GM19025 (cell line): ENCODE results near the gene DUSP23.

ENCODE experiments used
- ATAC-seq: cut with Tn5 transposase; IDR thresholded peaks from one replicate; pipeline ENCODE4 v1.9.1; 2021; ENCODE audit warnings: mild to moderate bottlenecking, low read depth, moderate library complexity; ENCODE audit not compliant: unreplicated experiment

DUSP23 gene

DNA sequence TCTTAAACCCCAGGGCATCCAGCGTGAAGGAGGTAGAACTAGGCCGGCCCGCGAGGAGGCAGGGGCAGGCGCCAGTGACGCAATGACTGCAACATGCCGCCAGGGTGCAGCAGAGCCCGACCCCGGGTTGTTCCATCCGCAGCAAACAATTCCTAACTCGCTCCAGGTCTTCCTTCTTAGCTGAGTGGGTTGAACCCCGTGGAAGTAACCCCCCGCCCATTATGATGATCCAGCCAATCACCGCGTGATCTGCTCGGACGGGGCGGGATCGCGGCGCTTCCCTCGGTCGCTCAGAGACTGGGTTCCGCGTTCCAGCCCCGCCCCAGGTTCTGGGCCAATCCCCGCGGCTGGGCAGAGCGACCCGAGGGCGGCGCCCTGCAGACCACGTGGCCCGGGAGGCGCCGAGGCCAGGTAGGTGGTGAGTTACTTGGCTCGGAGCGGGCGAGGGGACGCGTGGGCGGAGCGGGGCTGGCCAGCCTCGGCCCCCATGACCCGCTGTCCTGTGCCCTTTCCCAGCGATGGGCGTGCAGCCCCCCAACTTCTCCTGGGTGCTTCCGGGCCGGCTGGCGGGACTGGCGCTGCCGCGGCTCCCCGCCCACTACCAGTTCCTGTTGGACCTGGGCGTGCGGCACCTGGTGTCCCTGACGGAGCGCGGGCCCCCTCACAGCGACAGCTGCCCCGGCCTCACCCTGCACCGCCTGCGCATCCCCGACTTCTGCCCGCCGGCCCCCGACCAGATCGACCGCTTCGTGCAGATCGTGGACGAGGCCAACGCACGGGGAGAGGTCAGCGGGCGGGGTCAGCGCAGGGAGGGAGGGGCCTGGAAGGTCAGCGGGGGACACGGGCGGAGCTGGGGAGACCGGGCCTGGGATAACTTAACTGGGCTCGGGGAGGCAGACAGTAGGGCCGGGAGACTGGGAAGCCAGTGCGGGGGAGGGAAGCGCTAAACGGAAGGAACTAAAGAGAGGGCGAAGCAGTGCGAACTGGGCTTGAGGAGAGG is at the start of gene DUSP23:
Gene DUSP23 (plus strand): TSS at position 380 of the 1,000 bp plus-strand sequence. CDS start 139 bp downstream, at position 519.
- ATAC-seq, result peak; percentile 99

DNA sequence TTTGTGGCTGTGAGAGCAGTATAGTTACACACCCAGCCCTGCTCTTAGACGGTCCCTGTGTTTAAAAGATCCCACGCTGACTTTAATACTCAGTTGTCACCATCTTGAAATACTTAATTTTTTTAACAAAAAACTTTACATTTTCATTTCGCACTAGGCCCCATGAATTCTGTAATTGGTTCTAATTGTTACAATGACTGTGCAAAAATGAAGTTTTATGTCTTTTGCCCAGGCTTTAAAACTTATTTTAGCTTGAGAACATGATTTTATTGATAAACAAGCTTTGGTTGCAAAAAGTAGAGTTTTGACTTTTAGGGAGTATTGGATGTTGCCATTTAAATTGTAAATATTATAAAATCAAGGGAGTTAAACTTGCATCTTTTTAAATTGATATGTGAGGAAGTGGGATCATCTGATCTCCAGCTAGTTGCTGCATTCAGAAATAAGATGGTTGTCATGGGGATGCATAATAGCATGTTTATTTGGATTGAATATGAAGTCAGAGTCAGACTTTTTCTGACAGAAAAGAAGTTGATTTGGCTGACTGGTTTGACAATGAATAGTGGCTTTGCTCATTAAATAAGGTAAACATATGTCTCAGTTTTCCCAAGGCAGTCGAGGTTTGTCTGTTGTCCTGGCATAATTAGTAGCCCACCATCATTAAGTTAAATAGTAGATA is 43.4 kb upstream of the DUSP23 start:
- no peak for ATAC-seq

DNA sequence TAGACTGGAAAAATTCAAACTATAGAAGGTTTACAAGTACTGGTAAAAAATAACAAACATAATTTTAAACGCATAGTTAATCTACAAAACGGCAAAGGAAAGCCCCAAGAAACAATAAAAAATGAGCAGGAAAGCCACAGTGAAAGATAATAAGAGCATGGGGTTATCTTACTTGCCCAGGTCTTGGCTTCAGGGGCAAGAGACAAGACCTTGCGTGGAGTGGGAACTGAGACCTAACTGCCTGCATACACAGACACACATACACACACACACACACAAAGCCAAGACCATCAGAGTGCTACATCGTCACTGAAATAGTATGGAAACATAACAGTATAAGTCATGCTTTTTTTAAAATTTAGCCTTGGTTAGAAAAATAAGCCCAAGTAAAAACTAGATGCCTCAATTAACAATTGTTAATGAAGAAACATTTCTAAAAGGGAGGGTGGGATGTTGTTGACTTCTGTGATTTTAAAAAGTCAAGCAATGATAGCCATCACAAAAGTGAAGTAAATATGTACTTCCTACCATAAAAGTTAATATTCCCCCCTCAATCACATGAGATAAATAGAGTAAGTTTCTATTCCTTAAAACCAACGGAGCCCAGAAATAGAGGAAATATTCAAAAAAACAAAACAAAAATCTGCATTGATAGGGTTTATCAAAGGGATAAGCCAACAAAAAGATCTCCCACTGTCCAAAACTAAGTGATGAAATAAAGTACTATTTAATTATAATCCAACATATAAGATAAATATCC is 36.9 kb upstream of the DUSP23 start:
- ATAC-seq, result no peak

DNA sequence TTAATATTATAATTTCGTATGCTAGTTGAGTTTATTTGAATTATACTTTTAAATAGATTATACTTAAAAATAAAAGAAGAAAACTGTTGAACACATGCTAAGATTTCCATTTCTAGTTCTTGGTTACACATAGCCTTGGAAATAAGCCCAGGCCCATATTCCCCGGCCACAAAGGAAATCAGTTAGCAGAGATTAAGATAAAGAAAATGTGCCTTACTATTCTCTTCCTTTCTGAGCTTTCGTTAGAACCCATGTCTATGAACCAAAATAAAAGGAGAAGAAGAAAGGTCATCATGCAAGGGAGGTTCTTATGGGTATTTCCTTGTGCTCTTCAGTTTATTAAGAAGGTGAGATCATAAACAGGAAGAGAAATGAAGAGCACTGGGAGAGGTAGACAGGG is 34.1 kb upstream of the DUSP23 start:
- ATAC-seq, result no peak

DNA sequence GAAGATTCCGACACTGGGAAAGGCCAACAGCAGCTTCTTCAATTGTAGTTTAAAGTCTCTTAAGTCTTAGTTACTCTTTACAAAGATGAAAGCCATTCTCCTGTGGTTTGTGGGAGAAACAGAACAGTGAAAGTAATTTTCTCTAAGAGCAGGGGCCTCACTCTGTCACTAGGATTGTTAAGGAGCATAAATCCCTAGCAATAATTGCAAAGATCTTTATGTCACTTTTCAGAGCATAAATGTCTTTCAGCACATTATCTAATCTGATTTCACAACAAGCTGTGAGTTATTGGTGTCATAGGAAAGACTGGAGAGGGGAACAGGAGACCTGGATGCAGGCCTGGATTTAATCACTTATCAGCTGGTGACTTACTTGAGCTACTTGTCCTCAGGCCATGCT is 32.4 kb upstream of the DUSP23 start:
- no peak for ATAC-seq

DNA sequence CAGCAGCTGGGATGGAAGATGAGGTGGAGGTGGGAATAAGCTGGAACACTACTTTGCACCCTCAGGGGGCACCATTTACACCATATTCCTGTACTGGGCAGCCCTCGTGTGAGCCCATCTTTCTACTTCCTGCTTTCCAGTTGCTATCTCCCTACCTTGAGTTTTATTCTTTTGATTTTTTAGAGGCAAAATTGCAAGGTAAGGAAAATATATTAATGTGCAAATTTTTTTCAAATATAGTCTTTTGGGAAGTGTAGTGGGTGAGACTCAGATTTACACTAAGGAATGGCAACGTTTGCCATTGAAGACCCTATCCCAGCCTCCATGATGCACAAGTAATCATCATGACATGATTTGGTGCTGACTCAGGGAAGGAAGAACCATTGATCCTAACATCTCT is 31.1 kb upstream of the DUSP23 start:
- ATAC-seq, result no peak

DNA sequence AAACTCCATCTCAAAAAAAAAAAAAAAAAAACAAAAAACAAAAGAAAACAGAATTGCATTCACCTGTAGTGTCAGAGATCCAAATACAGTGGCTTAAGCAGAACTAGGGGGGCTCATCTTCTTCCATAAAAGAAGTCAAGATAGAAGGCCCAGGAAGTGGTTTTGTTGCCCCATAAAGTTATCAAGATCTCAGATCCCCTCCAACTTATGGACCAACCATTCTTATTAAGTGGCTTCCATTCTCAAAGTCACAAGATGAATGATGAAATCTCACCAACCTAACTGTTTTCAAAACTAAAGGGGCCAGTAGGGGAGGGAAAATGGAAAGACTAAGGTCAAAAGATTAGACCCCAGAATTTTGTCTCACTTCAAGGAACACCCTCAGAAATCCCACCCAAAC is 30.1 kb upstream of the DUSP23 start:
- ATAC-seq, result no peak

DNA sequence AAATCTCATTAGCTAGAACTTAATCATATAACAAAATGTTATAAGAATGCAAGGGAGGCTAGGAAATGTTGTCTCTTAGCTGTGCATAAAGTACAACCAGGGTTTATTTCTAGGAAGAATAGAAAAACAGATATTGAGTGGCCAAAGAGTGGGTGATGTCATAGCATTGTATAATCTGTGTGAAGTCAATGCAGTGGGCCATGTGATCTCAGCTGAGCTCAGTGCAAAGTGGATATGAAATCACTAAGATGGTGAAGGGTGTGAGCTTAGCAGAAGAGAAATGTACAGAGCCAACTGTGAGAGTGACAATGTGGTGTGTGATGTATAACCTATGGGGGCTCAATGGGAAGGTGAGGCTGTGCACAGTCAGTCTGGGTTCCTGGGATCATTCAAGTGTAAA is 29.7 kb upstream of the DUSP23 start:
- ATAC-seq, result no peak

DNA sequence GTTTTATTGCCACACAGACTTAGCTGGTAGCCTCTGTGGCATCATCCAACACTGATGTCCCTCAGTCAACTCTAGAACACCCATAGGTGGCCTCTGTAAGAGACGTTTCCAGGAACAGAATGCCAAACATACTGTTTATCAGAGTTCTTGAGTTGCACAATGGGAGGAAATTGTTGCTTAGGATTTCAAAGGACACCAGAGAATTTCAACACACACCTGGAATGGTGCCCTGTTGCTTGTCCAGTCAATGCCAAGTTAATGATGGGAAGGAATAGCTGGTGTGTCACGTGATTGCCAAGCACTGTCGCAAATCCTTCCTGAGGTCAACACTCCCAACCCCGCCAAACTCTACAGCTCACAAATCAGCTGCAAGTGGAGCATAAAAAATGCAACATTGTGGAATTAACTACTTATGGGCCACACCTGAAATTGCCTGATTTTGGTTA is 28.6 kb upstream of the DUSP23 start:
- no peak for ATAC-seq

DNA sequence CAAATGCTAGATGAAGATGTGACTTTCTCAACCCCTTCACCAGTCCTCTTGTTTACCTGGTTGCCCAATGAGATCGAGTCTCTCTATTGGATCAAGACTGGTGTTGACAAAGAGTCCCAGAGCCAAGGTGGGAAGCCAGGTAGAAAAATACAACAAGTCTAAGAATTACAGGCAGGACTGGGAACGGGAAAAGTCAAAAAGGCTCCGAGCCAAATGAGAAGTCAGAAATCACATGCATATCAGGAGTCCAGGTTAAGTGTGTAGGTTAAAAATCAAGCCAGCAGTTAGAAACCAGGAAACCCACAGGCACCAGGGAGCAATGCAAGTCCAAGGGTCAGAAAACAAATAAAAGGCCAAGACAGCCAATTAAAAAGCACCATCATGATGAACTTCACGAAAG is 27.4 kb upstream of the DUSP23 start:
- no peak for ATAC-seq

DNA sequence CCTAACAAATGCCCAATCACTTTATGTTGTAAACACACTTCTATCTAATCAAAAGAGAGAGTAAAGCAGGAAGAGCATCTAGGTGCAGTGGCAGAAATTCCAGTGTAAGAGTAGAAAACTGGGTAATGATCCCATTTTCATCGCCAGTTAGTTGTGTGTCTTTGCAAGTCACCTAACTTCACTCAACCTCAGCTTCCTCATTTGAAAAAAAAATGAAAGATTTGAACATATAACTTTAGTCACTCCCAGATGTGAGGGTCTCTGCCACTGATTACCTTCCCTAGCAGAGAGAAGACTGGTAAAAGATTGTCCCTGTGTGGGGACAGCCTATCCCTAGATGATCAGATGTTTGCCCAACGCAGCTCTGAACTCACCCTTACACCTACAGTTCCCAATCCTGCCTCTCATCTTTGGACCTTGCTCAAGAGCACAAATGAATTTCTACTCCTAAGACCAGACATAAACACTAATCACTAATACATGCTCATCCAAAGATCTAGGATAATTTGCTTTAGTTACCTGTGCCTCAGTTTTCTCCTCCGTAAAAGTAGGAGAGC is 25.2 kb upstream of the DUSP23 start:
- no peak for ATAC-seq

DNA sequence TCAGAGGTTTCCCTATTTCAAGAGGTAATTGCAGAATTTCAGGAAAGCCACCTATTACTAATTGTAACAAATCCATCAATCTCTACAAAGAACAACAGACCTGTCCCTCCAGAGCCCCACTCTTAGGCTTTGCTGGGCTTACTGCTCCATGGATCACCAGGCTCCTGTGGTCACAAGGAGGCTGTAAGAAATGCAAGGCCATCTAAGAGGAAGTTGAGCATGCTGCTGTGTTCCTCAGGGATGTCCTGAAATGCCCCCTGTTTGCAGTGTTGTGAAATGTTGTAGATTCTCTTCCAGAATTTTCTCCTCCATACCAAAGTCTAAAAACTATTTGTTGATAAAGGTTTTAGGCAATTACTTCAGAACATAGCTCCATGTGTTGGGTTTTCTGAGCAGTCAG is 24.4 kb upstream of the DUSP23 start:
- no peak for ATAC-seq

DNA sequence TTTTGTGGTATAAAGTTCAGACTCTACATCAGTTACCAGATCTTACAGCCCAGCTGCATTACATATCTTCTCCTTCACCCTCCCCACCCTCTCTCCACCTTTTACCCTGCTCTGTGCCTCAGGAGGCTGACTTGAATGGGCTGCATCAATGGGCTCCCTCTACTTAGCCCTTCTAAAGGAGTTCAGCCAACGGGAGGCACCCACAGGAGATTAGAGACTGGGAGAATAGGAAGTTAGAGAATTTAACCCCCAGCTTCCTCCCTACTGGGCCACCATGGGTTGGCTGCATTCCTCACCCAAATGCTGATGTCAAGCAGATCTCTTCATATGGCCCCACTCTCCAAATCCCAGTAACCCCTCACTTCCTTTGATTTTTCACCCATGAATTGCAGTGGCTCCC is 17.1 kb upstream of the DUSP23 start:
- ATAC-seq, result no peak

DNA sequence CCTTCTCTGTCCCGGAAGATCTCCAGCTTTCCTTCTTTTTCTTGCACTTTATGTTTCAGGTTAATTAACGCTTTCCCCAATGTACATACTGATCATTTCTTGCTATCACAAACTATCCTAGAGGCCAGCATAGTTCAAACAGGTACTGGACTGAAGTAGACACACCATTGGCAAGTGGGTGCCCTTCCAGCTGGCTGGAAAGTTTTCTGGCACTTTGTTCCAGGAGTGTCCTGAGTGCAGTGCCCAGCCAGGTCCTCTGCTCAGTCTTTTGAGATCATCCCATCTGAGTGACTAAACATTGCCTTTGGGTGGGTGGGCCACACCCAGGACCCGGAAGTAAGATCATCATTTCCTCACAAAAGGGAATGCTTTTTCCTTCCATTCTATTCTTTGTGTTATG is 15.0 kb upstream of the DUSP23 start:
- ATAC-seq, result no peak

DNA sequence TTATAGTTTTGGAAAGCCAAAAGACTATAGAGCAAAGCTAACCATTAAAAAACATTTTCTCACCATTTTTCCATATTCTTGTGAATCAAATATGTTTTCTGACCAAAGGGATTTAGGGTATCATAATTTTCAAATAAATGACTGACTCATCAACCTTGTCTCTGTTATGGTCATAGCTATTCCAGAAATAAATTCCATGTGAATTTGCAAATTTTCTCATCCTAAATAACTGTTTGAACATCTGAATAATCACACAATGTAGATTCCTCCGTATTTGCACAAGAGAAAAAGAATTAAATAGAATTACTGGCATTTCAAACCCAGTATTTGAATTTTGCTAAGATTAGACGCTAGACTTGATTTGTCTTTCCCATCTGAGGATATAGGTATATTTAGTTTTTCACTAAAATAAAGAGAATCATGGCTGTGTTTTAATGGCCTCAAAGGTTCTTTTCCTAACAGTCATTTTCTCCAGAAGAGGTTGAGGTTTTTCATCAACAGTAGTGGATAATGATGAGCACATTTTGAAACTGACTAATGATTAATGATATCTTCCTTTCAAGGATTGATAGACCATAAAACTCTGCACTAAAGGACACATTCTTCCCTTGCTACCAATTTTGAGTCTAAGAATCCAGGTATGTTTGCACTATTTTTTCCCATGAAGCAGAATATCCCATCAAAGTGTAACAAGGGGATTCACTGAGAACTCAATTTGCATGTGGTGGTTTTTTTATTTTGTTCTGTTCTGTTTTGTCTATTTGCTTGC is 9.5 kb upstream of the DUSP23 start:
- no peak for ATAC-seq

DNA sequence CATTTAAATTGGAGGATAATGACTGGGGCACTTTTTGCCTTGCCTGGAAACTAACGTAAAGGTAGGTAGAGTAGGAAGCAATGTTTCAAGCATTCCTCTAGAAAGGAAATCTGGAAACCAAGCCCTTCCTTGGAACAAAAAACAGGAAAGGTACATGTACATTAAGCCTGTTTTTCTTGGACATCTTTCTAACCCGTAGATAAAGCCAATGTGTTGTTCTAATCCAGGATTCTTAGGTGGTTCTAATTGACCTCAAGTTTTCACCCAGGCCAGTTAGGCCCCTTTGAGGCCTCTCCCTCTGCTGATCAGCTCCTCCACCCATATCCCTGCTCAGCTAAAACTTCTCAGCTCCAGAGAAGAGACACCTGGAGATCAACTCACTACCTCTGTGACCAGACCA is 6.3 kb upstream of the DUSP23 start:
- no peak for ATAC-seq

DNA sequence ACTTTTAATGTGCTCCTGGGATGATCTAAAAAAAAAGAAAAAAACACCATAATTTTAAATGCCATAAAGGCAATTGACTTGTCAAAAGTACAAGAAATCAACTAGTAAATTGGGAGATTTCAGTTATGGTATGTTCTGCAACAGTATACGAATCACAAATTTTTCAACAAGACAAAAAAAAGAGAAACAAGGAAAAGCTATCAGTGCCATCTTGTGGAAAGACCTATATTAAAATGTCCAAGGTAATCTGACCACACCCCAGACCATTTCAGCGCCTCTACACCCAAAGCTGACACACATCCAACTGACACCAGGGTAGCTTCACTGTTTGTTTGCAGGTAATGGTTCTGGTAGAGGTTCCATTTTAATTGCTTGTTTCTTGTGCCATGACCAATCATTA is 5.0 kb upstream of the DUSP23 start:
- ATAC-seq, result no peak

DNA sequence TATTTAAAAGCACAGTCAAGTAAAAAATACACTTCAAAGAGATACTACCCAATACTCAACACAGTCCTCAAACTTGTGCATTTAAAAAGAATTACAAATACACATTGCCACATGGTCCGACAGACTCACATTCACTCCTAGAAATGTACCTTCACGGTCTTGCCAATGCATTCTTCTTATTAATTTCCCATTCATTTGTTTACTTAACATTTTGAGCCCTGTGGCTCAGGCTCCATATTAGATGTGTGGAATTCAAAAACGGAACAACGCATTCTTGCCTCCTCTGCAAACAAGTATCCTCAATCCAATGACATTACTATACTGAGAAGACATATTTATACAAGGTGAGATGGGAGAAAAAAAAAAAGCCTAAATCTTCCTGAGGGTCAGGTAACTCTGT is 2.5 kb upstream of the DUSP23 start:
- no peak for ATAC-seq

DNA sequence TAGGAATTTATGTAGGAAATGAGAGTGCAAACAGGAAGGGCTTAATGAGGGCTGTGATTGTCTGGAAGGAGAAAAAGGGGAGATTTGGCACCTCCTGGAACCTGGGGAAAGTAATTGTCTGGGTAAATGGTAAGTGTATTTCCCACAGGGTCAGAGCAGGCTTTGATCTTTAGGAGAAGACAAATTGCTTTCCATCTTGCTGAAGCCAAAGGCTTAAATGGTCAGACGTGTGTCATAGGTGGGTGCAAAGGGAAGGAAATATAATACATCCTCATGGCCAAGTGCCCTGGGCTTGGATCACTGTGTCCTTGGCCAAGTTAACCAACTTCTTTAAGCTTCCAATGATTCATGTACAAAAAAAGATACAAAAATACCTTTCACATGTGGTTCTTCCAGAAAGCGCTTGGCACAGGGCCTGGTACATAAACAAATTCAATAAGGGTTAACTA is 1.3 kb upstream of the DUSP23 start:
- ATAC-seq, result no peak

DNA sequence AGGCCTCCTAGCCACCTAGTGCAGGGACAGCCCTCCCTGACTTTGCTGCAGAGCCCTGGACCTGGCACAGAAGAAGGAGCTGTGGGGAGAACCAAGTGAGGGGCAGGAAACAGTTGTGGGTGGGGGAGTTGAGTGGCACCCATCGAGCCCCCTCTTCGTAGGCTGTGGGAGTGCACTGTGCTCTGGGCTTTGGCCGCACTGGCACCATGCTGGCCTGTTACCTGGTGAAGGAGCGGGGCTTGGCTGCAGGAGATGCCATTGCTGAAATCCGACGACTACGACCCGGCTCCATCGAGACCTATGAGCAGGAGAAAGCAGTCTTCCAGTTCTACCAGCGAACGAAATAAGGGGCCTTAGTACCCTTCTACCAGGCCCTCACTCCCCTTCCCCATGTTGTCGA is 1.2 kb downstream of the DUSP23 start:
- no peak for ATAC-seq
